ENCODE results near the gene MRS2.
"Not testable (repeated sequence)": the region's sequence is repeated elsewhere in the genome, so short reads cannot be mapped to it uniquely, and the experiment has no call there.

MRS2 gene

GRCh38 chr6:24402697-24403500 is at the start of gene MRS2:
Gene MRS2, plus strand, starts transcription at chr6:24402936. Its CDS starts 111 bp downstream, at chr6:24403047.
- peak; percentile 63 to 70 for DNase-seq (ENCODE audit: extremely low read depth in 1 of 2, low read depth in 1 of 2)

- DNase-seq (ENCODE audit: extremely low read depth in 1 of 2, low read depth in 1 of 2) = no peak
Measured at GRCh38 chr6:24353861-24354260, 48.9 kb upstream of the MRS2 start.

DNA sequence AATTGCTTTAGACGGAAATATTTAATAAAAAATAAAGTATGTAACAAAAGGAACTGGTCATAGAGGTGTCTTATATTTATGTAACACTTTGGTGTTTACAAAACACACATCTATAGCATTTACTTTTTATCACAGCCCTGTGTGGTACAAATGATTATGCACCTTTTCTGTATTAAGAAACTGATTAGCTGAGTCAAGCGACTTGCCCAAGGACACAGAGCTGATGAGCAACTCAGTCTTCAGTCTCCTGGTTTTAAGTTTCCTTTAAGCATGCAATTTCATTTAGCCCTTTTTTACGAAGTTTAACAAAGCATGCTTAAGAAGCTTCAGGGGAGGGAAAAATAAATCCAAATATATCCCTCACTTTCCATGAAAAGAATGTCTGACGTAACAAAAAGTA is 47.3 kb upstream of the MRS2 start:
- DNase-seq (ENCODE audit: extremely low read depth in 1 of 2, low read depth in 1 of 2) = no peak

DNA sequence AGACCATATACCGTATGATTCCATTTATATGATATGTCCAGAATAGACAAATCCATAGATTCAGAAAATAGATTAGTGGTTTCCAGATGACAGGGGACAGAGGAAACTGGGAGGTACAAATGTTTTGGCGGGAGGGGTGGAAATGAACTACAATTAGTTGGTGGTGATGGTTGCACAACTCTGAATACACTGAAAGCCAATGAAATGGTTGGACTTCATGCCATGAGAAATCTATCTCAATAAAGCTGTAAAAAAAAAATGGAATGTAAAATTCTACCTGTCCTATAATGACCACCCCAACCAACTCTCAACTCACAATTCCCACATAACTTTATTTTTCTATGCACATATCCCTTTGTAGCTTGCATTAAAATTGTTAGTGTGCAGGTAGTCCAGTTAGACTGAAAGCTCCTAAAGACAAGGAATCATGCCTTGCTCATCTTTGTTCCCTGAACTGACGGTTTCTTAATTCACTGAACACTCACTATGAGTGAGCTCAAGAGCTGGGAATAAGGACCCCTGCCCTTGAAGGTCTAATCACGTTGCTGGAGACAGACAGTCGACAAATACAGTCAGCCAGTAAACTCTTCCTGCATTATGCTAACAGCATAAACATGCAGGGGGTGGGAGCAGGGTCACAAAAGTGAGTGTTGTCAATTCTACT is 46.3 kb upstream of the MRS2 start:
- DNase-seq (ENCODE audit: extremely low read depth in 1 of 2, low read depth in 1 of 2) = no peak

DNA sequence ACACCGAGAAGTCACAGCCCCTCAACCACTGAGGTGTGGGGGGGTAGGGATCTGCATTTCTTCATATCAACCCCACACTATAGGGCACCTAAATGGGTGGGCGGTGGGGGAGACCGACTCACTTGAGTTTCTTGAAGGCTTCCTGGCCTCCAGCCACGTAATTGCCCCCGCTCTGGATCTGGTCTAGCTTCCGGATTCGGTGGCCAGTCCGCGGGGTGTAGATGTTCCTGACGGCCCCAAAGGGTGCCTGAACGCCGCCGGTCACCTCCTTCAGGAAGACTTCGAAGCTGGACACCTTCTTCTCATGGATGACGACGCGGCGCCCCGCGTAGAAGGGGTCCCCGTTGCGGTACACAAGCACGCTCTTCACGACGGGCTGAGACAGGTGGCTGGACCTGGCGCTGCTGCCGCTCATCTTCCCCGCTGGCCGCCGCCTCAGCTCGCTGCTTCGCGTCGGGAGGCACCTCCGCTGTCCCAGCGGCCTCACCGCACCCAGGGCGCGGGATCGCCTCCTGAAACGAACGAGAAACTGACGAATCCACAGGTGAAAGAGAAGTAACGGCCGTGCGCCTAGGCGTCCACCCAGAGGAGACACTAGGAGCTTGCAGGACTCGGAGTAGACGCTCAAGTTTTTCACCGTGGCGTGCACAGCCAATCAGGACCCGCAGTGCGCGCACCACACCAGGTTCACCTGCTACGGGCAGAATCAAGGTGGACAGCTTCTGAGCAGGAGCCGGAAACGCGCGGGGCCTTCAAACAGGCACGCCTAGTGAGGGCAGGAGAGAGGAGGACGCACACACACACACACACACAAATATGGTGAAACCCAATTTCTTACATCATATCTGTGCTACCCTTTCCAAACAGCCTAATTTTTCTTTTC is 45.2 kb upstream of the MRS2 start, which contains the start of gene DCDC2:
Gene DCDC2 (minus strand): TSS at position 724 of the 883 bp plus-strand sequence. CDS start 309 bp downstream, at position 415.
- no peak for DNase-seq (ENCODE audit: extremely low read depth in 1 of 2, low read depth in 1 of 2)

DNA sequence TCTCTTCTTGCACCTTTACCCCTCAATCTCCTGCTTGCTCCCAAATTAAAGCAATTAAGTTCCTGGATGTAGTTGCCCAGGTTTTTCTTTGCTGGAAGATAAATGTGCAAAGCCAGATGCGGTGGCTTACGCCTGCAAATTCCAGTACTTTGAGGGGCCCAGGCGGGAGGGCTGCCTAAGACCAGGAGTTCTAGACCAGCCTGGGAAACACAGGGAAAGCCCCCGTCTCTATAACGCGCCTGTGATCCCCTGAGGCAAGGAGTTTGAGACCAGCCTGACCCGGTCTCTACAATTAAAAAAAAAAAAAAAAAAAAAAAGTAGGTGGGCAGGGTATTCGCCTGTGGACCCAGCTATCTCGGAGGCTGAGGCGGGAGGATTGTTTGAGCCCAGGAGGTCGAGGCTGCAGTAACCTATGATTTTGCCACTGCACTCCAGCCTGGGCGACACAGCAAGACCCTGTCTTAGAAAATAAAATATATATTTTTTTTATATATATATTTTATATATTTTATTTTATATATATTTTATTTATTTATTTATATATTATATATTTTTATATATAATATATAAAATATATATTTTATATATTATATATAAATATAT is 44.4 kb upstream of the MRS2 start:
- DNase-seq (ENCODE audit: extremely low read depth in 1 of 2, low read depth in 1 of 2) = no peak

DNA sequence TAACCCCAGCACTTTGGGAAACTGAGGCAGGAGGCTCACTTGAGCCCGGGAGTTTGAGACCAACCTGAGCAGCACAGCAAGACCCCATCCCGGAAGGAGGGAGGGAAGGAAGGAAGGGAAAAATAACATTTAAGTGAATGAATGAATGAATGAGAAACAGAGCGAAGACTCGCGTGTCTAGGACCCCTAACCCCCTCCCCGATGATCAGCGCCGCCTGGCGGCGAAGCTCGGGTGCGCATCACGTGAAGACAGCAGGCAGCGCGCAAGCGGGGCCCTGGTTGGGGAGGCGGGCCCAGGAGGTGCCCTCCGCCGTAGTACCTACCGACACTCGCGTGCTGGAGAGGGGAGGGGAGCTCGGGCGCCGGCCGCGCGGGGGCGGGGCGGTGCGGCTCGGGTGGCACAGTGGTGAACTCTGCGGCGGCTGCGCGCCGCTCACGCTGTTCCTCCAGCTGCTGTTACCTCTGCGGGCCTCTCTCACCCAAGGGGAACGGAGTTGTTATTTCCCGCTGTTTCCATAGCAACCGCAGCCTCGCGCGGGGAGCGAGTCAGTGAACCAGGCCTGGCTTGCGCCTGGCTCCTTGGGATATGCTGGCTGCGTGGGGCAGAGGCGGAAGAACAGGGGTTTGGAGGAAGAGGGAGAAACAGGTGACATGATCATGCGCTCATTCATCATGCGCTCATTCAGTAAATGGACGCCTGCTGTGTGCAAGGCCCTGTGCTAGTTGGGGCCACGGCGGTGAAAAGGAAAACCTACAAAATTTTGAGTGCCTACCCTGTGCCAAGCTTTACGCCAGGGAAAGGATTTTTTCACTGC is 42.9 kb upstream of the MRS2 start:
- DNase-seq (ENCODE audit: extremely low read depth in 1 of 2, low read depth in 1 of 2) = peak; percentile 76 to 79

- DNase-seq (ENCODE audit: extremely low read depth in 1 of 2, low read depth in 1 of 2) = not testable (repeated sequence)
Measured at GRCh38 chr6:24362363-24362762, 40.4 kb upstream of the MRS2 start.

- DNase-seq (ENCODE audit: extremely low read depth in 1 of 2, low read depth in 1 of 2) = not testable (repeated sequence)
Measured at GRCh38 chr6:24365103-24365633, 37.6 kb upstream of the MRS2 start.

GRCh38 chr6:24374612-24375011 is 28.1 kb upstream of the MRS2 start:
- no peak for DNase-seq (ENCODE audit: extremely low read depth in 1 of 2, low read depth in 1 of 2)

DNA sequence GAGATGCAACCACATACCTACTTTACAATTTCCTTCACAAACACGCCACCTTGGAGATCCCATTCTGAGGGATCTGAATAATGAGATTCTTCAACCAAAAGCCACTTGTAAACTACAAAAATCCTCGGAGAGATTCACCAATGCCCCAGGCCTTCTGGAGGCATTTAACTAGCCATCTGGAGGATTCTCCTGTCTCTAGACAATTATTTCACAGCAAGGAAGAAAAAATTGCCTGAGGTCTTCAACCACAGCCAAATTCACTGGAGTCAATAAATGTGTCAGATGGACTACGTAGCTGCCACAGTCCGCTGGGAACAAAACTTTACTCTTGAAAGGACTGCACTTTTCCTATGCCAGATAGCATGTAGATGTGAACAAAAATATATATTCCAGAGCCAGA is 25.9 kb upstream of the MRS2 start:
- DNase-seq (ENCODE audit: extremely low read depth in 1 of 2, low read depth in 1 of 2) = no peak

DNA sequence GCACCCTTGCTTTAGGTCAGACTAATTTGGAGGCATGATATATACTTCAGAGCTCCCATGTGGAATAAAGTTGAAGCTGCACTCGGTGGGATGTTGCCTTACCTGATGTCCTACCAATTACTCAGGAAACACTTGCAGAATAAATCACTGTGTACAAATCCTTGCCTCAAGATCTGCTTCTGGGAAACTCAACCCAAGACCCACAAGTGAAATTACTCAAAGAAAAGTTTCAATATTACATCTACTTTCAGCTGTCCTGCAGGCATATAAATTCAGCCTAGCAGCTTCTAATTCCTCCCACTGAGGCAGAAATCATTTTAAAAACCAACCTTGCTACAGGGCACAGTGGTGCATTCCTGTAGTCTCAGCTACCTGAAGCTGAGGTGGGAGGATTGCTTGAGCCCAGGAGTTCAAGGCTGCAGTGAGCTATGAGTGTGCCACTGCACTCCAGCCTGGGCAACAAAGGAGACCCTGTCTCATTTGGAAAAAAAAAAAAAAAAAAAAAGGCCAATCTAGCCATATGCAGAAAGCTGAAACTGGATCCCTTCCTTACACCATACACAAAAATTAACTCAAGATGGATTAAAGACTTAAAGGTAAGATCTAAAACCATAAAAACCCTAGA is 24.2 kb upstream of the MRS2 start:
- no peak for DNase-seq (ENCODE audit: extremely low read depth in 1 of 2, low read depth in 1 of 2)

DNA sequence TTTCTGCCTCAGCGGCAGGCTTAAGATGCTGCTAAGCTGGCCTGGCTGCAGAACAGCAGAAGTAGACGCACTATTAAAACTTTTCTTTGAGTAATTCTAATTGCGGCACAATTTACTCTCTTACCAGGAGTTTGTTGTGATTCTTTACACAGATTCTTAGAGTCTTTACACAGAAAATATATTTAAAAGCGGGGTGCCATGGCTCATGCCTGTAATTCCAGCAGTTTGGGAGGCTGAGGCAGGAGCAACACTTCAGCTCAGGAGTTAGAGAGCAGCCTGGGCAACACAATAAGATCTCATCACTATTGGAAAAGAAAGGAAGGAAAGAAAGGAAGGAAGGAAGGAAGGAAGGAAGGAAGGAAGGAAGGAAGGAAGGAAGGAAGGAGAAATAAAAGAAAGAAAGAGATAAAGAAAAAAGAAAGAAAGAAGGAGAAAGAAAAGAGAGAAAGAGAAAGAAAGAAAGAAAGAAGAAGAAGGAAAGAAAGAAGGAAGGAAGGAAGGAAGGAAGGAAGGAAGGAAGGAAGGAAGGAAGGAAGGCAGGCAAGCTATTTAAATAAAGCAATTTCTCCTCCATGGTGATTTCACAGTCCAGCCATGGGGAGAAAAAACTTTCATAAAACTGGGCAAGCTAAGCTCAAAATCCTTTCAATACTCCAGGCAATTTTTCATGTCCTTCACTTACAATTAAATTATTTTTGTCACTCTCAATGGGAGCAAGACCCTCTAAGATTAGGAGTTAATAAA is 21.1 kb upstream of the MRS2 start:
- DNase-seq (ENCODE audit: extremely low read depth in 1 of 2, low read depth in 1 of 2) = no peak

DNA sequence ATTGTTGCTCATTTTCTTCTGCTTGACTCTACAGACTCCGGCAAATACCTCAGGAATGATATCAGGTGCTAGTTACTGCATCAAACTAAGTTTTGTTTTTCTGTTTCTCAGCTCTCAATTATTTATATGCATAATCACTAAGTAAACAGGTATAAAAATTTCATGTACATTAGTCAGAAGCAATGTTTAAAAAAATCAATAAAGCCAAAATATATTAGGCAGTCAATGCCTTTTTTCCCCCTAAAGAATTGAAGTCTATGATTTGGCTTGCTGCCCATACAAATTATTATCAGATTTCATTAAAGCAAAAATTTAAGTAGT is 20.6 kb upstream of the MRS2 start:
- DNase-seq (ENCODE audit: extremely low read depth in 1 of 2, low read depth in 1 of 2) = no peak

GRCh38 chr6:24382891-24383494 is 19.7 kb upstream of the MRS2 start:
- not testable (repeated sequence) for DNase-seq (ENCODE audit: extremely low read depth in 1 of 2, low read depth in 1 of 2)

GRCh38 chr6:24384369-24385130 is 18.2 kb upstream of the MRS2 start:
- DNase-seq (ENCODE audit: extremely low read depth in 1 of 2, low read depth in 1 of 2) = not testable (repeated sequence)

DNA sequence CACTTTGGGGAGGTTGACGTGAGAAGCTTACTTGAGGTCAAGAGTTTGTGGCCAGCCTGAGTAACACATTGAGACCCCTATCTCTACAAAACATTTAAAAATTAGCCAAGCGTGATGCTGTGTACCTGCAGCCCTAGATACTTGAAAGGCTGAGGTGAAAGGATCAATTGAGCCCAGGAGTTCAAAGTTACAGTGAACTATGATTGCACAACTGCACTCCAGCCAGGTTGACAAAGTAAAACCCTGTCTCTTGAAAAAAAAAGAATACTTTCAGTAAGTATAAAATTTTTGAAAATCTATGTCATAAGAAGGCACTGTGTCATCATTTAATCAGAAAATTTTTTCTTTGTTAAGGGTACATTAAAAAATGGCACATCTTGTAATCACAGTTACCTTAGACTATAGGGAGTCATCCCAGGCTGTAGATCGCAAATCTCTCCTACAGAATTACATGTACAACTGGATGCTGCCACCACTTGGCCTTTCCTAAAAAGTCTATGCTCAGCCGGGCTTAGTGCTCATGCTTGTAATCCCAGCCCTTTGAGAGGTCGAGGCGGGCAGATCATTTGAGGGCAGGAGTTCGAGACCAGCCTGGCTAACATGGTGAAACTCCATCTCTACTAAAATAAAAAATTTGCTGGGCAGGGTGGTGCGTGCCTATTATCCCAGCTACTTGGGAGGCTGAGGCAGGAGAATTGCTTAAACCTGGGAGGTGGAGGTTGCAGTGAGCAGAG is 17.0 kb upstream of the MRS2 start:
- no peak for DNase-seq (ENCODE audit: extremely low read depth in 1 of 2, low read depth in 1 of 2)
